ENCODE results near the gene LY9. TPM values are rescaled to one million over a fixed set of nuclear protein-coding genes. Genes with fewer than 3 reads are reported as not detected.

Gene LY9
- total RNA-seq, 1 donor from 2014 or later = not detected

GRCh38 chr1:160789051-160789701 lies 6.8 kb upstream of the LY9 start:
- Mint-ChIP-seq H3K27ac (no peak overlapping the region), H3K4me1 (ENCODE audit: low read depth) (no peaks in the 10 kb centered on the region), H3K36me3 (ENCODE audit: insufficient read depth) (no peaks in the 10 kb centered on the region), H3K27me3 (no peaks in the 10 kb centered on the region), H3K4me3 (ENCODE audit: low read depth) (no peak overlapping the region), H3K9me3 (ENCODE audit: low read depth) (peaks cover 5% of the 10 kb centered on the region)
- no peak for DNase-seq (ENCODE audit: low spot score, unreplicated experiment)
- TF ChIP-seq, protein P1, sequence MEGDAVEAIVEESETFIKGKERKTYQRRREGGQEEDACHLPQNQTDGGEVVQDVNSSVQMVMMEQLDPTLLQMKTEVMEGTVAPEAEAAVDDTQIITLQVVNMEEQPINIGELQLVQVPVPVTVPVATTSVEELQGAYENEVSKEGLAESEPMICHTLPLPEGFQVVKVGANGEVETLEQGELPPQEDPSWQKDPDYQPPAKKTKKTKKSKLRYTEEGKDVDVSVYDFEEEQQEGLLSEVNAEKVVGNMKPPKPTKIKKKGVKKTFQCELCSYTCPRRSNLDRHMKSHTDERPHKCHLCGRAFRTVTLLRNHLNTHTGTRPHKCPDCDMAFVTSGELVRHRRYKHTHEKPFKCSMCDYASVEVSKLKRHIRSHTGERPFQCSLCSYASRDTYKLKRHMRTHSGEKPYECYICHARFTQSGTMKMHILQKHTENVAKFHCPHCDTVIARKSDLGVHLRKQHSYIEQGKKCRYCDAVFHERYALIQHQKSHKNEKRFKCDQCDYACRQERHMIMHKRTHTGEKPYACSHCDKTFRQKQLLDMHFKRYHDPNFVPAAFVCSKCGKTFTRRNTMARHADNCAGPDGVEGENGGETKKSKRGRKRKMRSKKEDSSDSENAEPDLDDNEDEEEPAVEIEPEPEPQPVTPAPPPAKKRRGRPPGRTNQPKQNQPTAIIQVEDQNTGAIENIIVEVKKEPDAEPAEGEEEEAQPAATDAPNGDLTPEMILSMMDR (IDR thresholded peaks at IDR 0.05; ENCODE audit: unreplicated experiment) = no peak

DNA sequence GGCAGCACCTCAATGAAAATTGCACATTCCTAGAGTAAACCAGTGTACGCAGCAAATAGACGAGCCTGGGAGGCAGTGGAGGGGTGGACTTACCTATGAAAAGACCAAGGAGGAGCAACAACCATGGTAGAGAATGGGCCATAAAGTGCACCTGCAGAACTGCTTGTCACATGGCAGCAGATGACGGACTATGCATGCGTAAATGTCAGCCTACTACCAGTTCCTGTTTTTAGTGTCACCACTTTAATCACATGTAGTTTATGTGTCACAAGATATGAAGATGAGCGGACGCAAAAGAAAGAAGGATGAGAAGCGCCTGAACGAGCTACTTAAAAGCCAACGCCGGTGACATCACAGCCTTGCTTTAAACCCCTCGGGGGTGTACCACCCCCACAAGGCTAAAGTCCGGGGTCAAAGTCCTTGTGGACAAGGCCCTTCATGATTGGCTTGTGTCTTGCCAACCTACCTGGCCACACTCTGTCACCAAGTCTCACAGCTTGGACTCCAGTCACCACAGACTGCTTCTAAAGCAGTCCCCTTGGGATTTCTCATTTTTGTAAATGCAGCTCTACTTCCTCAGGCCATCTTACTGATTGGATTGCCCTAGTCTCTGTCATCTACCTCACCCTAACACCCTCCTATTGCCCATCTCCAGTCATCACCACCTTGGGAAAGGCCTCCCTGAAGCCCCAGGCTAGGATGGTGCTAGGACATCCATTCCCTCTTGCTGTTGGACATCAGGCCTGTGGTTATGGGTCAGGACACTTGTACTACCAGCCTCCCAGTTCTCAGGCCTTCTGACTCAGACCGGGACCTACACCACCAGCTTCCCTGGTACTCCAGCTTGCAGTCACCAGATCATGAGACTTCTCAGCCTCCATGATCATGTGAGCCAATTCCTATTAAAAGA lies 6.0 kb upstream of the LY9 start:
- Mint-ChIP-seq H3K27ac (no peak overlapping the region), H3K9me3 (ENCODE audit: low read depth) (peaks cover 3% of the 10 kb centered on the region), H3K27me3 (no peaks in the 10 kb centered on the region), H3K4me1 (ENCODE audit: low read depth) (no peaks in the 10 kb centered on the region), H3K36me3 (ENCODE audit: insufficient read depth) (no peaks in the 10 kb centered on the region), H3K4me3 (ENCODE audit: low read depth) (no peak overlapping the region)
- TF ChIP-seq, protein P1 (IDR thresholded peaks at IDR 0.05; ENCODE audit: unreplicated experiment) = no peak
- DNase-seq (ENCODE audit: low spot score, unreplicated experiment) = no peak

DNA sequence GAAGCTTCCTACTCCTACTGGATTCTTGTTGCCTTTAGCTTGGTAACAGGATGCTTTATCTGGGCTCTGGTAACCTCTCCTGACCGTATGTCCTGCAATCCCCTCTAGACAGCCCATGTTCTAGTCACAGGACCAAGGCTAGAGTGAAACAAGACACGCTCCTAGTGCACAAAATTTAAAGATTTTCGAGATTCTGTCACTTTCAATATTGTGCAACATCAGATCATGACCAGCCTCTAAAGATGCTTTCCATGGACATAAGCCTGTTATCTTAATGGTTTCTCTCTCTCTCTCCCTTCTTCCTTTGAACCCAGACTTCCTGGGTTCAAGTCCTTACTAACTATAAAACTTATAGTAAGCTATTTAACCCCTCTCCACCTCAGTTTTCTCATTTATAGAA lies 1.6 kb upstream of the LY9 start:
- Mint-ChIP-seq H3K4me3 (ENCODE audit: low read depth) (no peak overlapping the region), H3K27ac (no peak overlapping the region), H3K9me3 (ENCODE audit: low read depth) (no peaks in the 10 kb centered on the region), H3K27me3 (no peaks in the 10 kb centered on the region), H3K4me1 (ENCODE audit: low read depth) (no peaks in the 10 kb centered on the region), H3K36me3 (ENCODE audit: insufficient read depth) (no peaks in the 10 kb centered on the region)
- DNase-seq (ENCODE audit: low spot score, unreplicated experiment) = no peak
- TF ChIP-seq, protein P1 (IDR thresholded peaks at IDR 0.05; ENCODE audit: unreplicated experiment) = no peak

GRCh38 chr1:160797271-160797709 lies 1.3 kb downstream of the LY9 start:
- no peak for DNase-seq (ENCODE audit: low spot score, unreplicated experiment)
- H3K9me3 Mint-ChIP-seq (ENCODE audit: low read depth) = no peaks in the 10 kb centered on the region
- no peaks in the 10 kb centered on the region for H3K4me1 Mint-ChIP-seq (ENCODE audit: low read depth)
- H3K27me3 Mint-ChIP-seq = no peaks in the 10 kb centered on the region
- H3K4me3 Mint-ChIP-seq (ENCODE audit: low read depth) = no peak overlapping the region
- TF ChIP-seq, protein P1 (IDR thresholded peaks at IDR 0.05; ENCODE audit: unreplicated experiment) = no peak
- no peaks in the 10 kb centered on the region for H3K36me3 Mint-ChIP-seq (ENCODE audit: insufficient read depth)
- no peak overlapping the region for H3K27ac Mint-ChIP-seq

- DNase-seq (ENCODE audit: low spot score, unreplicated experiment) = no peak
- Mint-ChIP-seq H3K9me3 (ENCODE audit: low read depth) (no peaks in the 10 kb centered on the region), H3K4me1 (ENCODE audit: low read depth) (no peaks in the 10 kb centered on the region), H3K27me3 (no peaks in the 10 kb centered on the region), H3K27ac (no peak overlapping the region), H3K4me3 (ENCODE audit: low read depth) (no peak overlapping the region), H3K36me3 (ENCODE audit: insufficient read depth) (no peaks in the 10 kb centered on the region)
- TF ChIP-seq, protein P1 (IDR thresholded peaks at IDR 0.05; ENCODE audit: unreplicated experiment) = no peak
These were observed 1.9 kb downstream of the LY9 start for GRCh38 chr1:160797861-160798273.
